A673 (cell line): ENCODE data around the gene RAB3GAP2. TPM values are rescaled to one million over a fixed set of nuclear protein-coding genes. Genes with fewer than 3 reads are reported as not detected.

Source experiments
- BruUV-seq: library from RNA; stranded (reverse); fragments of 400-500 nt; replicated peaks from 2 replicates; lab custom pipeline; 2021; lab: Mats Ljungman, UMichigan
- CTCF ChIA-PET: fragments of 300-600 bp; sonication (Branson Sonifier 250); formaldehyde crosslinking; loops from one replicate; lab custom pipeline; 2022; ENCODE audit warnings: antibody characterized with exemption; lab: Charles Lee
- POLR2A ChIA-PET: fragments of 300-600 bp; sonication (Branson Sonifier 250); formaldehyde crosslinking; loops from one replicate; lab custom pipeline; 2022; ENCODE audit warnings: antibody characterized with exemption; ENCODE audit not compliant: low non-redundant PET; lab: Charles Lee
- DNase-seq: peaks from one replicate; pipeline ENCODE4 v3.0.0-alpha.2; 2015; ENCODE audit warnings: low spot score
- H3K27ac ChIP-seq: fragments of 200-600 bp; sonication (generic); 2 replicates; pipeline ENCODE4 v1.5.1; 2016; ENCODE audit warnings: mixed run types, low read depth, mild to moderate bottlenecking, mixed read lengths, antibody characterized with exemption, low read length; ENCODE audit not compliant: poor library complexity, severe bottlenecking
- H3K27me3 ChIP-seq: fragments of 200-600 bp; sonication (generic); replicated peaks from 2 replicates; pipeline ENCODE4 v1.6.1; 2017; ENCODE audit warnings: mixed run types, low read depth, mild to moderate bottlenecking, mixed read lengths, antibody characterized with exemption, low read length; ENCODE audit not compliant: insufficient read depth, poor library complexity
- H3K36me3 ChIP-seq: fragments of 200-600 bp; sonication (generic); 2 replicates; pipeline ENCODE4 v1.6.1; 2016; ENCODE audit warnings: mixed run types, mild to moderate bottlenecking, mixed read lengths, antibody characterized with exemption, low read length; ENCODE audit not compliant: insufficient read depth, poor library complexity, severe bottlenecking
- H3K4me1 ChIP-seq: fragments of 200-600 bp; sonication (generic); 2 replicates; pipeline ENCODE4 v1.6.1; 2017; ENCODE audit warnings: mixed run types, mild to moderate bottlenecking, mixed read lengths, antibody characterized with exemption, low read length; ENCODE audit not compliant: insufficient read depth, poor library complexity, severe bottlenecking
- H3K4me3 ChIP-seq: fragments of 200-600 bp; sonication (generic); 2 replicates; pipeline ENCODE4 v1.5.1; 2016; ENCODE audit warnings: low read depth, mixed run types, mild to moderate bottlenecking, mixed read lengths, low read length; ENCODE audit not compliant: poor library complexity, severe bottlenecking
- H3K9me3 ChIP-seq: fragments of 200-600 bp; sonication (generic); 2 replicates; pipeline ENCODE4 v1.6.1; 2016; ENCODE audit warnings: mixed run types, low read depth, mild to moderate bottlenecking, mixed read lengths, antibody characterized with exemption, low read length; ENCODE audit not compliant: poor library complexity, severe bottlenecking
- EZH2 ChIP-seq: fragments of 200-600 bp; sonication (generic); IDR thresholded peaks from 2 replicates; pipeline ENCODE4 v1.6.1; 2017; ENCODE audit warnings: borderline replicate concordance, low read depth, mild to moderate bottlenecking, mixed read lengths, antibody characterized with exemption, low read length; ENCODE audit not compliant: poor library complexity, severe bottlenecking
- intact Hi-C: fragments of 100-400 bp; cut with micrococcal nuclease; formaldehyde crosslinking; loops from one replicate; pipeline ENCODE4 v1.10.0; 2022; ENCODE audit not compliant: unreplicated experiment
- total RNA-seq: library from RNA; stranded (reverse); gene quantifications from 2 replicates; pipeline ENCODE4 v1.2.3, GENCODE V29; 2021
- TF ChIP-seq, protein P1 (sequence below): fragments of 300-800, 200-600 bp; sonication (generic); conservative IDR thresholded peaks from 2 replicates; pipeline ENCODE4 v1.5.1; 2017; ENCODE audit warnings: low read depth, mild to moderate bottlenecking, antibody characterized with exemption, low read length, moderate library complexity, mixed read lengths

Gene RAB3GAP2
- total RNA-seq, 1 experiment from 2014 or later: 43.8 TPM

- peak overlapping the region; percentile 82 for H3K27ac ChIP-seq
- BruUV-seq: TSS peak; percentile 100
- H3K4me3 ChIP-seq: peak overlapping the region; percentile 90
- peaks cover 17% of the 10 kb centered on the region for H3K4me1 ChIP-seq
- CTCF ChIA-PET: no interaction called here
- peaks cover 2% of the 10 kb centered on the region for H3K36me3 ChIP-seq
- POLR2A ChIA-PET: no interaction called here
- DNase-seq: no peak
- H3K27me3 ChIP-seq: no peaks in the 10 kb centered on the region
- no peaks in the 10 kb centered on the region for H3K9me3 ChIP-seq
- intact Hi-C loops: no loop called here
- TF ChIP-seq EZH2: no peak
- TF ChIP-seq, protein P1, sequence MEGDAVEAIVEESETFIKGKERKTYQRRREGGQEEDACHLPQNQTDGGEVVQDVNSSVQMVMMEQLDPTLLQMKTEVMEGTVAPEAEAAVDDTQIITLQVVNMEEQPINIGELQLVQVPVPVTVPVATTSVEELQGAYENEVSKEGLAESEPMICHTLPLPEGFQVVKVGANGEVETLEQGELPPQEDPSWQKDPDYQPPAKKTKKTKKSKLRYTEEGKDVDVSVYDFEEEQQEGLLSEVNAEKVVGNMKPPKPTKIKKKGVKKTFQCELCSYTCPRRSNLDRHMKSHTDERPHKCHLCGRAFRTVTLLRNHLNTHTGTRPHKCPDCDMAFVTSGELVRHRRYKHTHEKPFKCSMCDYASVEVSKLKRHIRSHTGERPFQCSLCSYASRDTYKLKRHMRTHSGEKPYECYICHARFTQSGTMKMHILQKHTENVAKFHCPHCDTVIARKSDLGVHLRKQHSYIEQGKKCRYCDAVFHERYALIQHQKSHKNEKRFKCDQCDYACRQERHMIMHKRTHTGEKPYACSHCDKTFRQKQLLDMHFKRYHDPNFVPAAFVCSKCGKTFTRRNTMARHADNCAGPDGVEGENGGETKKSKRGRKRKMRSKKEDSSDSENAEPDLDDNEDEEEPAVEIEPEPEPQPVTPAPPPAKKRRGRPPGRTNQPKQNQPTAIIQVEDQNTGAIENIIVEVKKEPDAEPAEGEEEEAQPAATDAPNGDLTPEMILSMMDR: no peak
Measured at GRCh38 chr1:220272841-220273090, 513 bp upstream of the RAB3GAP2 start.

DNA sequence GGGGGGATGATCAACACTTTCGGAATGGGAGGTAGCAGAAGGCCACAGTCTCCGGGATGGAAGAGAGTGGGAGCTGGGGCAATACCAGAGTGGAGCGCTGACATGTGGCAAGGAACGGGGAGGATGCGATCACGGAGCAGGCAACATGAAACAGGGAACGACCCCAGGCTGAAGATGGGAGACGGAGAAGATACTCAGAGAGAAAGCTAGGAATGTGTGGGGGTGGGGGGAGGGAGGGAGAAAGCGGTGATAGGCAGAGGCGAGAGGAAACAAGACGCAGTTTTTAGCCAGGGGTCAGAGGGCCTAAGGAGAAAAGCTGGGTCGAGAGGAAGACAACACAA, 577 bp downstream of the RAB3GAP2 start:
- peaks cover 17% of the 10 kb centered on the region for H3K4me1 ChIP-seq
- POLR2A ChIA-PET: interaction anchor here (0.5 kb wide), 1 partner anchor 8 kb away, joined by 4 read pairs; no protein-coding TSS in a partner anchor
- no peaks in the 10 kb centered on the region for H3K9me3 ChIP-seq
- CTCF ChIA-PET: interaction anchor here (0.6 to 0.9 kb wide), 3 partner anchors 10 to 182 kb away, joined by 3 read pairs; partner anchors contain the start of gene BPNT1
- peak; percentile 22 for DNase-seq
- no TSS peak for BruUV-seq
- peak overlapping the region; percentile 82 for H3K27ac ChIP-seq
- intact Hi-C loops: no loop called here
- no peaks in the 10 kb centered on the region for H3K27me3 ChIP-seq
- H3K36me3 ChIP-seq: peaks cover 10% of the 10 kb centered on the region
- H3K4me3 ChIP-seq: peak overlapping the region; percentile 90
- TF ChIP-seq EZH2: no peak
- TF ChIP-seq, protein P1: no peak

DNA sequence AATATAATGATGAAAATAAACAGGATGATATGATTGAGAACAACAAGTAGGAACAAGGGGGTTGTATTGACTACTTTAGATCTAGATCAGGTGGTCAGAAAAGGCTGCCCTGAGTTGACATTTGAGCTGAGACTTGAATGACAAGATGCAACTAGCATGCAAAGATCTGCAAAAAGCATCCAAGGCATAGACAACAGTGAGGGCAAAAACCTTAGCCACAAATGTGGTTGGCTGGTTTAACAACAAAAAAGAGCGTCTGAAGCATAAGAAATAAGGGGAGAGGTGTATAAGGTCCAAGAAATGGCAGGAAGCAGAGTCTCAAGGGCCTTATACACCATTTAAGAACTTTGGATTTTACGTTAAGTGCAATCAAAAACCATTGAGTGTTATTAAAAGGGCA, 3.2 kb downstream of the RAB3GAP2 start:
- TF ChIP-seq, protein P1: no peak
- no peak for TF ChIP-seq EZH2
- Histone ChIP-seq H3K27ac (no peak overlapping the region), H3K36me3 (peaks cover 14% of the 10 kb centered on the region), H3K4me1 (peaks cover 11% of the 10 kb centered on the region), H3K4me3 (no peak overlapping the region), H3K9me3 (no peaks in the 10 kb centered on the region), H3K27me3 (no peaks in the 10 kb centered on the region)
- intact Hi-C loops: no loop called here
- no peak for DNase-seq
- BruUV-seq: no TSS peak
- ChIA-PET CTCF (no interaction called here), POLR2A (no interaction called here)
